Ectodermal cell (in vitro differentiated cells): Measurements from ENCODE around the gene SLC27A3.
"Not testable (repeated sequence)": the region's sequence is repeated elsewhere in the genome, so short reads cannot be mapped to it uniquely, and the experiment has no call there.

Source experiments
- H3K27ac ChIP-seq: 2 replicates; pipeline ENCODE4 v1.7.0; 2013; ENCODE audit warnings: mild to moderate bottlenecking, low read depth, low read length; ENCODE audit not compliant: insufficient read depth, poor library complexity, severe bottlenecking
- H3K27me3 ChIP-seq: 2 replicates; pipeline ENCODE4 v1.7.0; 2013; ENCODE audit warnings: mild to moderate bottlenecking, low read length; ENCODE audit not compliant: insufficient read depth, control insufficient read depth, poor library complexity, severe bottlenecking
- H3K36me3 ChIP-seq: one replicate; pipeline ENCODE4 v1.7.0; 2013; ENCODE audit warnings: low read length; ENCODE audit not compliant: control insufficient read depth, insufficient read depth
- H3K4me1 ChIP-seq: one replicate; pipeline ENCODE4 v1.7.0; 2013; ENCODE audit warnings: low read length; ENCODE audit not compliant: control insufficient read depth, insufficient read depth
- H3K4me3 ChIP-seq: 2 replicates; pipeline ENCODE4 v1.7.0; 2013; ENCODE audit warnings: low read depth, low read length, control low read depth; ENCODE audit not compliant: insufficient read depth
- H3K9me3 ChIP-seq: 2 replicates; pipeline ENCODE4 v1.7.0; 2013; ENCODE audit warnings: mild to moderate bottlenecking, low read length, moderate library complexity; ENCODE audit not compliant: control insufficient read depth
- WGBS, 2 experiments: methylation state at CpG; one replicate each; pipeline ENCODE4 v1.1.7; 2013; ENCODE audit warnings: missing lambda C conversion rate in 2 of 2; 5-methylcytosine and 5-hydroxymethylcytosine counted together

Gene SLC27A3

DNA sequence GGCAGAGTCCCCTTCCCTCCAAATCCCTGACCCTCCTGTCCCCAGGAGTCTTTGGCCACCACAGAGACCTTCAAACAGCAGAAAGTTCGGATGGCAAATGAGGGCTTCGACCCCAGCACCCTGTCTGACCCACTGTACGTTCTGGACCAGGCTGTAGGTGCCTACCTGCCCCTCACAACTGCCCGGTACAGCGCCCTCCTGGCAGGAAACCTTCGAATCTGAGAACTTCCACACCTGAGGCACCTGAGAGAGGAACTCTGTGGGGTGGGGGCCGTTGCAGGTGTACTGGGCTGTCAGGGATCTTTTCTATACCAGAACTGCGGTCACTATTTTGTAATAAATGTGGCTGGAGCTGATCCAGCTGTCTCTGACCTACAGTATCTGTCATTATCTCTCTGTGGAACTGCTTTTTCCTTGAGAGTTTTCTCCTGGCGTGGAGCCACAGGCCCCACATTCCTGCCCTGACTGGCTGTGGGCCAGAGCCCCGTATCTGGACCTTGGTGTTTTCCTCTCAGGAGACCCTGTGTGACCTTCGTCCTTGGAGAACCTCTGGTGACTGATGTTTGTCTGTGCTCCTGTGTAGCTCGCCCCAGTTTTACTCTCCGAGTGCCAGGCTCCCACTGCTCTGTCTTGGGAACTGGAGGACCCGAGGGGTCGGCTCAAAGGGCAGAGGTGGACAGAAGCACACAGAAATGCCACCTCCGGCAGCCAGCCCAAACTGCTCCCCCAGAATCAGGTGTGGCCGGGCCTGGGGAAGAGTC is 4.8 kb downstream of the SLC27A3 start:
- WGBS, 2 experiments: 91 to 96% methylated on average over 17 of the region's 17 CpGs
- Histone ChIP-seq H3K4me1 (peaks cover 4% of the 10 kb centered on the region), H3K4me3 (no peak overlapping the region), H3K9me3 (no peaks in the 10 kb centered on the region), H3K27me3 (peaks cover 15% of the 10 kb centered on the region), H3K36me3 (no peaks in the 10 kb centered on the region), H3K27ac (no peak overlapping the region)

DNA sequence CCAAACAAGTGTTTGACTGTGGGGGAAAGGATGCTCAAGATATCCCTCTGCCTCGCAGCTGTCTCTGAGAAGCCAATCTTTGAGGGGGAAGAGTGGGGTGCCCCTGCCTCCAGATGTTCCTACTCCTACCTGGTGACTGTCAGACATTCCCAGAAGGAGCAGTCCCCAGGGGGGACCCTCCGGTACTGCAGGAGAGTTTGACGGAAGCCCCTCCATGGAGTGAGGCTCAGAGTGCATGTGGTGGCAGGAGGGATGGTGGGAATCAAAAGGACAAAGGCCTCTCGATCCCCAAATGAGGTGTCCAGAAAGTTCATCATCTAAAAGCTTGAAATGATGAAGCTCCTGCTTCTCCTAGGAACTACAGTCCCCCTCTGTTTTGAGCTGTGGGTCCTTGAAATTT is 5.3 kb downstream of the SLC27A3 start:
- Histone ChIP-seq H3K9me3 (no peaks in the 10 kb centered on the region), H3K4me1 (peaks cover 3% of the 10 kb centered on the region), H3K36me3 (no peaks in the 10 kb centered on the region), H3K4me3 (no peak overlapping the region), H3K27ac (no peak overlapping the region), H3K27me3 (peaks cover 9% of the 10 kb centered on the region)
- WGBS, 2 experiments: 89 to 91% methylated on average over 4 of the region's 4 CpGs

DNA sequence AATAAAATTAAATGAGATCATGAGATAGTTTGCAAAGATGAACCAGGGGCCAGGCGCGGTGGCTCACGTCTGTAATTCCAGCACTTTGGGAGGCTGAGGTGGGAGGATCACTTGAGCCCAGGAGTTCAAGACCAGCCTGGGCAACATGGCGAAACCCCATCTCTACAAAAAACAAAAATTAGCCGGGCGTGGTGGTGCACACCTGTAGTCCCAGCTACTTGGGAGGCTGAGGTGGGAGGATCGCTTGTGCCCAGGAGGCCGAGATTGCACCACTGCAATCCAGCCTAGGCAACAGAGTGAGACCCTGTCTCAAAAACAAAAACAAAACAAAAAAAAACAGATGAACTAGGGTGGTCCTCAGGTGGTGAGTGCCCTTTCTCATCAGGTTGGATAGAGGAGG is 7.4 kb downstream of the SLC27A3 start:
- peak overlapping the region; percentile 69 for H3K4me3 ChIP-seq
- not testable (repeated sequence) for H3K9me3 ChIP-seq, H3K36me3 ChIP-seq, H3K27me3 ChIP-seq, H3K4me1 ChIP-seq
- 90 to 91% methylated on average over 8 of the region's 8 CpGs for WGBS, 2 experiments
- peak overlapping the region; percentile 82 for H3K27ac ChIP-seq

DNA sequence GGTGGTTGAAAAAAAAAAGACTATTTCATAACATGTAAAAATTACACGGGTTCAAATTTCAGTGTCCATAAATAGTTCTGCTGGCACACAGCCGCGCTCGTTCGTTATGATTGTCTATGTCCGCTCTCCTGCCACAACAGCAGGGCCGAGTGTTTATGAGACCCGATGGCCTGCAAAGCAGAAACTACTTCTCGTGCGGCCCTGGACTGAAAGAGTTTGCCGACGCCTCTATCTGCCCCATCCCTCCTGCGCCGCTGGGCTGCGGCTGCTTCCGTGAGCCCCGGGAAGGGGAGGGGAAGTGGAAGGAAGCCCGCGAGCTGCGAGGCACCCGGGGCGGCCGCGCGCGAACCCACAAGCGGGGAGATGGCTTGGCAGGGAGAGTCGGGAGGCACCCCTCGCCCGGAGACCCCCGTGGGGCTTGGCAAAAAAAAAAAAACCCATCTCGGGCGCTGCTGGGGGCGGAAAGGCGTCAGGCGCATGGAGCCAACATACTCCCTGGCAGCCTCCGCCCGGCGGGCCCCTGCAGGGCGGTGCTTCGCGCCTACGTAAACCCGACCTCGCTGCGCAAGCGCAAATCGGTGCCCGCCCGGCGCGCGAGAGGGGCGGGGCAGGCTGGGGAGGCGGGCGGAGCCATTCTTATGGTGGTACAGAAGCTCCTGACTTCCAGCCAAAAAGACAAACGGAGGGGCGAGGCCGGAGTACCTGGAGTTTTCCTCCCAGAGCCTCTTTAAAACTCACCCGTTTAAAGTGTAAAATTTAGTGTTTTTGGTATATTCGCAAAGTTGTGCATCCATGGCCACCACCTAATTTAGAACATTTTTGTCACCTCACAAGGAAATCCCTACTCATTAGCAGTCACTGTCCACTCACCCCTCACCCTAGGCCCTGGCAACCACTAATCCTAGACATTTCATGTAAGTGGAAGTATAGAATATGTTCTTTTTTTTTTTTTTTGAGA is 8.3 kb downstream of the SLC27A3 start:
- Histone ChIP-seq H3K4me1 (peaks cover 3% of the 10 kb centered on the region), H3K4me3 (peak overlapping the region; percentile 69), H3K36me3 (no peaks in the 10 kb centered on the region), H3K9me3 (no peaks in the 10 kb centered on the region), H3K27ac (peak overlapping the region; percentile 82), H3K27me3 (no peaks in the 10 kb centered on the region)
- 5% methylated on average over 60 to 61 of the region's 61 CpGs for WGBS, 2 experiments

DNA sequence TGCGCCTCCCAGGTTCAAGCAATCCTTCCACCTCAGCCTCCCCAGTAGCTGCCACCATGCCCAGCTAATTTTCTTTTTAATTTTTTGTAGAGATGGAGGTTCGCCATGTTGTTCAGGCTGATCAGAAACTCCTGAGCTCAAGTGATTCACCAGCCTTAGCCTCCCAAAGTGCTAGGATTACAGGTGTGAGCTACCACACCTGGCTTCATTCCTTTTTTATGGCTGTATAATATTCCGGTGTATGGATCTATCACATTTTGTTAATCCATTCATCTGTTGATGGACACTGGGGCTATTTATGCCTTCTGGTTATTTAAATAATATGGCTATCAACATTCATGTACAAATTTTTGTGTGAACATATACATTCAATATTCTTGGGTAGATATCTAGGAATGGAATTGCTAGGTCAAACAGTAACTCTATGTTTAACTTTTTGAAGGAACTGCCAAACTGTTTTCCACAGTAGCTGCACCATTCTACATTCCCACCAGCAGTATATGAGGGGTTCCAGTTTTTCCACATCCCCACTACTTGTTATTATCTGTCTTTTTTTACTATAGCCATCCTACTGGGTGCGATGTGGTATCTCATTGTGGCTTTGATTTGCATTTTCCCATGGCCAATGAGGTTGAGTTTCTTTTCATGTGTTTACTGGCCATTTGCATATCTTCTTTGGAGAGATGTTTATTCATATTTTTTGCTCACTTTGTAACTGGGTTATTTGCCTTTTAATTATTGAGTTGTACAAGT is 11.0 kb downstream of the SLC27A3 start:
- 87 to 94% methylated on average over 4 of the region's 4 CpGs for WGBS, 2 experiments
- Histone ChIP-seq H3K27ac (no peak overlapping the region), H3K4me3 (no peak overlapping the region)

DNA sequence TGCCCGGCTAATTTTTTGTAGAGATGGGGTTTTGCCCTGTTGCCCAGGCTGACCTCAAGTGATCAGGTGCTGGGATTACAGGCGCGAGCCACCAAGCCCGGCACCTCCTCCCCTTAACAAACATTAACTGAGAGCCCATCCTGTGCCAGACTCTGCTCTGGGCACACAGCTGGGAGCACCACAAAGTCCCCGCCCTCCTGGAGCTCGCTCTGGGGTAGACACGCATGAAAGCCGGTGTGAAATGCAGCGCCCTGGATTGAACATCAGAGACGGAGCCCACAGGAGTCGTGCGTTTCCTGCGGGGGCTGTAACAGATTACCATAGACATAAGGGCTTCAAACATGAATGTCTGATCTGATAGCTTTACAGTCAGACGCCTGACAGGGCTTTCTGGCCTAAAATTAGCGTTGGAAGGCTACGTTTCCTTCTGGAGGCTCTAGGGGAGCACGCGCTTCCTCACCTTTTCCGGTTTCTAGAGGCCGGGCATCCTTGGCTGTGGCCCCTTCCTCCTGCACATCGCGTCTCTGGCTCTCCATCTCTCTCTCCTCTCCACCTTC is 14.3 kb downstream of the SLC27A3 start:
- H3K4me1 ChIP-seq: peaks cover 31% of the 10 kb centered on the region
- no peak overlapping the region for H3K4me3 ChIP-seq
- WGBS, 2 experiments: 87 to 89% methylated on average over 22 of the region's 22 CpGs
- no peaks in the 10 kb centered on the region for H3K9me3 ChIP-seq
- no peak overlapping the region for H3K27ac ChIP-seq
- no peaks in the 10 kb centered on the region for H3K27me3 ChIP-seq
- H3K36me3 ChIP-seq: no peaks in the 10 kb centered on the region

More for the DNA sequence above, 11.0 kb downstream of the SLC27A3 start:
- Histone ChIP-seq H3K4me1 (peaks cover 3% of the 10 kb centered on the region), H3K36me3 (no peaks in the 10 kb centered on the region), H3K27me3 (no peaks in the 10 kb centered on the region), H3K9me3 (no peaks in the 10 kb centered on the region)

DNA sequence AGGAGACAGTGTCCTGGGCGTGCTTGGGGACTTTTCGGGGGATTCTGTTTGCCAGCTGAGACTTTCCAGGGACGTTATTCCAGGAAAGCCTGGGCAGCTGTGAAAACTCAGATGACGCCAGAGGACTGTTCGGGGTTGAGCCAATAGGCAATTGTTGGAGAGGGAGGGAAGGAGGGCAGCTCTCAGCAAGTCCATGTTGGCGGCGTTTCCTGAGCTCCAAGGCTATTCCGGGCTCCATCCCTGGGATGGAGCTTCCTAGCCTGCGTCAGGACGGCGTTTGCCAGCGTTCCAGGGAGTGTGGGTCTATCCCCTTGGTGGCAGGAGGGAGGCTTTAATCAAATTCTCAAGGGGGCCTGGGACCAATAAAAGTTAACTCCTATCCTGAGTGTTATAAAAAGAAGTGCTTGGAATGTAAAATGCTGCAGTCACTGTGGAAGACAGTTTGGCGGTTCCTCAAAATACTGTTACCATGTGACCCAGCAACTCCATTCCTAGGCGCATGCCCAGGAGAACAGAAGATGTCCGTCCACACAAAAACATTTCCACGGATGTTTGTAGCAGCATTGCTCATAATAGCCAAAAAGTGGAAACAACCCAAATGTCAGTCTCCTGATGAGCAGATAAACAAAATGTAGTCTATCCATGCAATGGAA is 15.2 kb downstream of the SLC27A3 start:
- H3K9me3 ChIP-seq: no peaks in the 10 kb centered on the region
- H3K36me3 ChIP-seq: no peaks in the 10 kb centered on the region
- no peak overlapping the region for H3K4me3 ChIP-seq
- peaks cover 34% of the 10 kb centered on the region for H3K4me1 ChIP-seq
- H3K27ac ChIP-seq: no peak overlapping the region
- 87 to 89% methylated on average over 16 of the region's 16 CpGs for WGBS, 2 experiments
- H3K27me3 ChIP-seq: no peaks in the 10 kb centered on the region

DNA sequence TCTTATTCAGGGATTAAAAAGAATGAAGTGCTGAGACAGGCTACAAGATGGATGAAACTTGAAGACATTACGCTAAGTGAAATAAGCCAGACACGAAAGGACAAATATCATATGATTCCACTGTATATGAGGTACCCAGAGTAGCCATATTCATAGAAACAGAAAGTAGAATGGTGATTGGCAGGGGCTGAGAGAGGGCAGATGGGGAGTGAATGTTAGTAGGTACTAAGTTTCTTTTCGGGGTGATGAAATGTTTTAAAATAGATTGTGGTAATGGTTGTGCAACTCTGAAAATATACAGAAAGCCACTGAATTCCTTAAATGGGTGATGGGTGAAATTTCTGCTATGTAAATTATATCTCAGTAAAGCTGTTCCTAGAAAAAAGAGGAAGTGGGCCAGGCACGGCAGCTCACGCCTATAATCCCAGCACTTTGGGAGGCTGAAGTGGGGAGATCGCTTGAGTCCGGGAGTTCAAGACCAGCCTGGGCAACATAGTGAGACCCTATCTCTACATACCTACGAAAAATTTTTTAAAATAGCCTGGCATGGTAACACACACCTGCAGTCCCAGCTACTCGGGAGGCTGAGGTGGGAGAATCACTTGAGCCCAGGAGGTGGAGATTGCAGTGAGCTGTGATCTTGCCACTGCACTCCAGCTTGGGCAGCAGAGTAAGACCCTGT is 15.9 kb downstream of the SLC27A3 start:
- no peak overlapping the region for H3K27ac ChIP-seq
- peaks cover 41% of the 10 kb centered on the region for H3K4me1 ChIP-seq
- no peaks in the 10 kb centered on the region for H3K9me3 ChIP-seq
- H3K36me3 ChIP-seq: no peaks in the 10 kb centered on the region
- 94% methylated on average over 9 of the region's 9 CpGs for WGBS, 2 experiments
- no peak overlapping the region for H3K4me3 ChIP-seq
- H3K27me3 ChIP-seq: no peaks in the 10 kb centered on the region

DNA sequence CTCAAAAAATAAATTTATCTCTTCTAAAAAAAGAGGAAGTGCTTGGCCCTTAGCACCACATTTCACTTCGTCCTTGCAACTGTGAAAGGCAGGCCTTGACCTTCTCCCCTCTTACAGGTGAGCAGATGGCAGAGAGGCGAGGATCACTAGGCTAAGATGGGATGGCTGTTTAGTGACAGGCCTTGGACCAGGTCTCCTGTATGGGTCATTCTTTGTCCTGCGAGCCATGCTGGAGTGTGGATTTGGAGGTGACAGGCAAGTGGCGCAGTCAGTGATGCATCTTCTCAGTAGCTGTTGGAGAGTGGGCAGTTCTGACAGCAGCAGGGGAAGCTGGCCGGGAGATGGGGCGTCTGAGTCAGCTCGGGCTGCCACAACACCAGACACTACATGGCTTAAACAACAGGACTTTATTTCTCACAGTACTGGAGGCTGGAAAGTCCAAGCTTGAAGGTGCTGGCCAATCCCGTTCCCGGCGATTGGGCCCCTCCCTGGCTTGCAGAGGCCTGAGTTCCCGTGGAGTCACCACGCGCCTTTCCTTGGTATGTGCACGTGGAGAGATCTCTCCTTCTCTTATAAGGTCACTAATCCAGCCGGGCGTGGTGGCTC is 16.5 kb downstream of the SLC27A3 start:
- 82 to 89% methylated on average over 16 of the region's 16 CpGs for WGBS, 2 experiments

More for the DNA sequence above, 16.5 kb downstream of the SLC27A3 start:
- Histone ChIP-seq H3K36me3 (no peaks in the 10 kb centered on the region), H3K4me3 (no peak overlapping the region), H3K9me3 (no peaks in the 10 kb centered on the region), H3K27ac (no peak overlapping the region), H3K27me3 (no peaks in the 10 kb centered on the region), H3K4me1 (peaks cover 46% of the 10 kb centered on the region)
